SK-N-SH (cell line): ENCODE results near the gene BCAP31. TPM values are rescaled to one million over a fixed set of nuclear protein-coding genes. Genes with fewer than 3 reads are reported as not detected.

Source experiments
- CTCF ChIA-PET: fragments of 300-600, 350-600 bp; formaldehyde crosslinking; extraction: SDS; loops from one replicate; lab custom pipeline; 2021; lab: Yijun Ruan, JAX
- POLR2A ChIA-PET: fragments of 350-600 bp; sonication (Branson Sonifier 250); formaldehyde crosslinking; extraction: SDS; loops from one replicate; lab custom pipeline; 2020; ENCODE audit warnings: antibody characterized with exemption, inconsistent platforms; lab: Yijun Ruan, JAX
- DNase-seq: peaks from one replicate; pipeline ENCODE4 v3.0.0; 2012
- H2AFZ ChIP-seq: fragments of 200-600 bp; sonication (generic); 2 replicates; pipeline ENCODE4 v1.8.1; 2016; ENCODE audit warnings: antibody characterized with exemption, mild to moderate bottlenecking, low read depth
- H3F3A ChIP-seq: fragments of 200-600 bp; sonication (generic); replicated peaks from 2 replicates; pipeline ENCODE3; 2016; ENCODE audit warnings: antibody characterized with exemption, mild to moderate bottlenecking; ENCODE audit not compliant: insufficient read depth
- H3K27ac ChIP-seq, 2 experiments: fragments of 200-500 bp in 1 of 2; fragments of 200-600 bp in 1 of 2; sonication (Bioruptor generic) in 1 of 2; sonication (generic), shearing (Covaris generic) in 1 of 2; 2 replicates each; pipeline versions ENCODE4 v1.5.1 to v1.6.1; 2014 to 2016; ENCODE audit warnings: low read depth in 2 of 2, inconsistent platforms in 1 of 2, low read length in 1 of 2, mild to moderate bottlenecking in 1 of 2, mixed read lengths in 1 of 2
- H3K27me3 ChIP-seq: fragments of 200-600 bp; sonication (generic), shearing (Covaris generic); 2 replicates; pipeline ENCODE4 v1.6.1; 2016; ENCODE audit warnings: mixed run types; ENCODE audit not compliant: insufficient read depth
- H3K36me3 ChIP-seq, 2 experiments: fragments of 200-500 bp in 1 of 2; fragments of 200-600 bp in 1 of 2; sonication (Bioruptor generic) in 1 of 2; sonication (generic) in 1 of 2; replicated peaks in 1 of 2; 2 replicates each; pipeline versions ENCODE3 to v1.5.1; 2014 to 2016; ENCODE audit warnings: low read length in 1 of 2, mild to moderate bottlenecking in 1 of 2; ENCODE audit not compliant: insufficient read depth in 2 of 2, control insufficient read depth in 1 of 2
- H3K4me1 ChIP-seq, 2 experiments: fragments of 200-500 bp in 1 of 2; fragments of 200-600 bp in 1 of 2; sonication (Bioruptor generic) in 1 of 2; sonication (generic), shearing (Covaris generic) in 1 of 2; 2 replicates each; pipeline versions ENCODE4 v1.5.1 to v1.6.1; 2014 to 2016; ENCODE audit warnings: low read depth in 1 of 2, low read length in 1 of 2, mixed run types in 1 of 2; ENCODE audit not compliant: insufficient read depth in 2 of 2, control insufficient read depth in 1 of 2
- H3K4me2 ChIP-seq: fragments of 200-600 bp; sonication (generic), shearing (Covaris generic); 2 replicates; pipeline ENCODE4 v1.6.1; 2017; ENCODE audit warnings: mixed run types
- H3K4me3 ChIP-seq, 2 experiments: fragments of 200-500 bp in 1 of 2; fragments of 200-600 bp in 1 of 2; sonication (Bioruptor generic) in 1 of 2; sonication (generic), shearing (Covaris generic) in 1 of 2; 2 replicates each; pipeline versions ENCODE4 v1.5.1 to v1.8.1; 2014 to 2016; ENCODE audit warnings: low read depth in 2 of 2, inconsistent platforms in 1 of 2, low read length in 1 of 2, mild to moderate bottlenecking in 1 of 2, mixed read lengths in 1 of 2, moderate library complexity in 1 of 2
- H3K79me2 ChIP-seq: fragments of 200-600 bp; sonication (generic); 2 replicates; pipeline ENCODE4 v1.8.1; 2017; ENCODE audit warnings: mild to moderate bottlenecking; ENCODE audit not compliant: insufficient read depth
- H3K9ac ChIP-seq: fragments of 200-600 bp; sonication (generic); 2 replicates; pipeline ENCODE4 v1.6.1; 2017; ENCODE audit warnings: mixed run types
- H3K9me2 ChIP-seq: fragments of 200-600 bp; sonication (generic); 2 replicates; pipeline ENCODE4 v1.6.1; 2017; ENCODE audit warnings: mixed run types
- H3K9me3 ChIP-seq: fragments of 200-600 bp; sonication (generic); 2 replicates; pipeline ENCODE4 v1.6.1; 2017; ENCODE audit warnings: mixed run types, mild to moderate bottlenecking, moderate library complexity
- H4K20me1 ChIP-seq: fragments of 200-600 bp; sonication (generic); 2 replicates; pipeline ENCODE4 v1.6.1; 2017; ENCODE audit warnings: mild to moderate bottlenecking, mixed run types; ENCODE audit not compliant: insufficient read depth
- GATA2 ChIP-seq: sonication (generic); formaldehyde crosslinking; IDR thresholded peaks from 2 replicates; pipeline ENCODE4 v1.5.0; 2020; ENCODE audit warnings: mild to moderate bottlenecking, missing genetic modification reagents
- MEF2A ChIP-seq: IDR thresholded peaks from 2 replicates; pipeline ENCODE4 v1.4.0; 2012; ENCODE audit warnings: low read depth, borderline replicate concordance
- RXRA ChIP-seq: IDR thresholded peaks from 2 replicates; pipeline ENCODE4 v1.4.0; 2012; ENCODE audit warnings: low read depth, mild to moderate bottlenecking, borderline replicate concordance
- WGBS: methylation state at CpG from one replicate; pipeline ENCODE4 v1.1.6; 2017; ENCODE audit warnings: low lambda C conversion rate; 5-methylcytosine and 5-hydroxymethylcytosine counted together
- polyA plus RNA-seq, 3 experiments: library from polyadenylated mRNA; depleted of rRNA; stranded (reverse); fragments of >200 nt; gene quantifications; 2 replicates each; pipeline ENCODE4 v1.2.3, GENCODE V29; 2012
- TF ChIP-seq, protein P1 (sequence below): IDR thresholded peaks from 2 replicates; pipeline ENCODE4 v1.4.0; 2012; ENCODE audit warnings: low read depth, borderline replicate concordance

BCAP31 gene
- polyA plus RNA-seq, 1 of the 3 experiments (the other 2 are of a cell fraction): 173 TPM

DNA sequence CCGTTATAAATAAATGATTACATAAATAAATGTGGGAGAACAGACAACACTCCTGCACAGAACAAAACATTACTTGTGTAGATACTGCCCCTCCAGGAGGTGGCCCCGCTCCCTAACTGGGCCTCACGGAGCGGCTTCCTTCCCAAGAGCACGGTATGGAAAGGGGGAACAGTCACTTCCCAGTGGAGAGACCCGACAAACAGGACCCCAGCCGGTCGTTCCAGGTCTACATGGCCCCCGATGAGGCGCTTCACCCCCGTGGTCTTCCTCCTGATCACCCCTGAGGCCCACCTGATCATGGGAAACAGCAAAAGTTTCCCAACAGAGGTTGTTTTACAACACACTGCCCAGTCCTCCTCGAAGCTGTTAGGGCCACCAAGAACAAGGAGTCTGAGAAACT, 43.0 kb downstream of the BCAP31 start:
- DNase-seq: no peak
- Histone ChIP-seq H3K36me3 (no peaks in the 10 kb centered on the region), H3K4me2 (no peak overlapping the region), H3F3A (no peaks in the 10 kb centered on the region), H3K27ac (no peak overlapping the region), H3K4me1 (peaks cover 0 to 12% of the 10 kb centered on the region in 2 experiments; a peak in 1 of 4 replicates), H3K9me3 (no peaks in the 10 kb centered on the region), H3K79me2 (no peaks in the 10 kb centered on the region), H3K4me3 (no peak overlapping the region), H3K27me3 (peaks cover 7% of the 10 kb centered on the region; the same call in 1 of the 2 replicates), H2AFZ (no peak overlapping the region), H3K9ac (no peak overlapping the region), H4K20me1 (no peaks in the 10 kb centered on the region), H3K9me2 (no peaks in the 10 kb centered on the region)
- ChIA-PET POLR2A (no interaction called here), CTCF (no interaction called here)
- 45% methylated on average over 9 of the region's 12 CpGs for WGBS
- TF ChIP-seq, protein P1, sequence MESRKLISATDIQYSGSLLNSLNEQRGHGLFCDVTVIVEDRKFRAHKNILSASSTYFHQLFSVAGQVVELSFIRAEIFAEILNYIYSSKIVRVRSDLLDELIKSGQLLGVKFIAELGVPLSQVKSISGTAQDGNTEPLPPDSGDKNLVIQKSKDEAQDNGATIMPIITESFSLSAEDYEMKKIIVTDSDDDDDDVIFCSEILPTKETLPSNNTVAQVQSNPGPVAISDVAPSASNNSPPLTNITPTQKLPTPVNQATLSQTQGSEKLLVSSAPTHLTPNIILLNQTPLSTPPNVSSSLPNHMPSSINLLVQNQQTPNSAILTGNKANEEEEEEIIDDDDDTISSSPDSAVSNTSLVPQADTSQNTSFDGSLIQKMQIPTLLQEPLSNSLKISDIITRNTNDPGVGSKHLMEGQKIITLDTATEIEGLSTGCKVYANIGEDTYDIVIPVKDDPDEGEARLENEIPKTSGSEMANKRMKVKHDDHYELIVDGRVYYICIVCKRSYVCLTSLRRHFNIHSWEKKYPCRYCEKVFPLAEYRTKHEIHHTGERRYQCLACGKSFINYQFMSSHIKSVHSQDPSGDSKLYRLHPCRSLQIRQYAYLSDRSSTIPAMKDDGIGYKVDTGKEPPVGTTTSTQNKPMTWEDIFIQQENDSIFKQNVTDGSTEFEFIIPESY: no peak

DNA sequence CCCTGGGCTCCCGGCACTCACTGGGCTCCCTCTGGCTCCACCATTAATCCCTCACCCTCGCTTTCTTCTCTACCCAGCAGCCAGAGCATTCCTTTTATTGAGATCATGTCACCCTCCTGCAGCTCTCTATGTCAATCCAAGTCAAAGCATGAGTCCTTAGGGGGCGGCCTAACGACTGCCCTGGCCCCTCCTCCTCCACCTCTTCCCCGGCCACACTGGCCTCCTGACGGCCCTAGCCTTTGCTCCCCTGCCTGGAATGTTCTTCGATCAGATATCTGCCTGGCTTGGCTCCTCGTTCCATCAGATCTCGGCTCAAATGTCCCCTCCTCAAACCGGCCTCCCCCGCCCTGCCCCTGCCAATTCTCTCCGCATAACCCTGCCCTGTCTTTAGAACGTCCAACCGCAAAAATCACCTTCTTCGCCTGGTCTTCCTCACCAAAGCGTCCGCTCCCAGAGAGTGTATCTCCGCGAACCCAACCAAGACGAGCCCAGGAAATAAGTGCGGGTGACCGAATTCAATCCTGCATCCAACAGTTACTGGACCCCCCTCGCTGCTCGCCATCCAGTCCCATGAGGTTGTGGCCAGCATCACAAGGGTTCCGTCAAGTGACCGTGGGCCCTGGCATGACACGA, 49.9 kb downstream of the BCAP31 start:
- no peak overlapping the region for H3K9ac ChIP-seq
- no peaks in the 10 kb centered on the region for H4K20me1 ChIP-seq
- no peak for DNase-seq
- no peaks in the 10 kb centered on the region for H3K9me2 ChIP-seq
- no peak overlapping the region for H3K4me3 ChIP-seq
- TF ChIP-seq MEF2A (no peak), GATA2 (no peak), RXRA (no peak)
- TF ChIP-seq, protein P1: no peak
- H3K27ac ChIP-seq: no peak overlapping the region
- no peaks in the 10 kb centered on the region for H3K9me3 ChIP-seq
- H3F3A ChIP-seq: no peaks in the 10 kb centered on the region
- H3K4me2 ChIP-seq: no peak overlapping the region
- ChIA-PET CTCF (no interaction called here), POLR2A (no interaction called here)
- no peaks in the 10 kb centered on the region for H3K79me2 ChIP-seq
- 66% methylated on average over 27 of the region's 27 CpGs for WGBS
- no peak overlapping the region for H2AFZ ChIP-seq
- H3K36me3 ChIP-seq: no peaks in the 10 kb centered on the region
- no peaks in the 10 kb centered on the region; a peak in 1 of 4 replicates for H3K4me1 ChIP-seq
- H3K27me3 ChIP-seq: peaks cover 6% of the 10 kb centered on the region; the same call in 1 of the 2 replicates
